GM19438 (cell line): Measurements from ENCODE around the gene KRTAP10-12.

Experiments used
- ATAC-seq: cut with Tn5 transposase; IDR thresholded peaks from one replicate; pipeline ENCODE4 v1.9.1; 2021; ENCODE audit warnings: low read depth; ENCODE audit not compliant: unreplicated experiment

KRTAP10-12 gene

DNA sequence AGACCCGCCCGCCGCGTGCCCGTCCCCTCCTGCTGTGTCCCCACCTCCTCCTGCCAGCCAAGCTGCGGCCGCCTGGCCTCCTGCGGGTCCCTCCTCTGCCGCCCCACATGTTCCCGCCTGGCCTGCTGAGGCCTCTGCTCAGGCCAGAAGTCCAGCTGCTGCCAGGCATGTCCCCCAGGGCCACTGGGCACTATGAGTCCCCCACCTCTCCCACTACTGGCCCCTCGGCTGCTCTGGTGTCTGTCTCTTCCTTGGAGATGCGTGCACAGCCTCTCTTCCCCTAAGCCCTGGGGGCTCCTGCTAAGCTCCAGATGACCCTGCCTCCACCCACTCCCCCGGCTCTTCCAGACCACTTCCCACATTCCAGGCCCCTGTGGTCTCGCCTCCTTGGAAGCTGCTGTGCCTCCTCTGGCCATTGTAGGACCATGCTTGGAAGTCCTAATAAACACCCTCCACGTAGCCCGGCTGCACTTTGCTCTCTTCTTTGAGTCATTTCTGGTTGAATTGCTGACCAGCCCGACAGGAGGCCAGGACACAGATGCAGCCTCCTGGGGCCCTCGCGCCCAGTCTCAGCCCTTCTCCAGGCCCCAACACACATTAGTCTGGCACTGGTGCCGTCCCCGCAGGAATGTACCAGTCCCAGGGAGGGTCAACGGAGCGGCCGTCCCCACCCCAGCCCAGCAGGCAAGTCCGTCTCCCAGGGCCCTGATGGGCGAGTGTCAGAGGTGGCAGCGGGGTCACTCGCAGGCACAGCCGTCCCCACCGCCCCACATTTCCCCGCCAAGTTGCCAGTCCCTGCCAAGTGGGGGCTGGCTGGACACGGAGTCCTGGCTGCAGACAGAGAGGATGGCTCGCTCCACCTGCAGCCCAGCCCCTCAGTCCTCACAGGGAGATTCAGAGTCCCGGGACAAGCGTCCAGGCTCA is 1.1 kb downstream of the KRTAP10-12 start:
- ATAC-seq, result no peak

DNA sequence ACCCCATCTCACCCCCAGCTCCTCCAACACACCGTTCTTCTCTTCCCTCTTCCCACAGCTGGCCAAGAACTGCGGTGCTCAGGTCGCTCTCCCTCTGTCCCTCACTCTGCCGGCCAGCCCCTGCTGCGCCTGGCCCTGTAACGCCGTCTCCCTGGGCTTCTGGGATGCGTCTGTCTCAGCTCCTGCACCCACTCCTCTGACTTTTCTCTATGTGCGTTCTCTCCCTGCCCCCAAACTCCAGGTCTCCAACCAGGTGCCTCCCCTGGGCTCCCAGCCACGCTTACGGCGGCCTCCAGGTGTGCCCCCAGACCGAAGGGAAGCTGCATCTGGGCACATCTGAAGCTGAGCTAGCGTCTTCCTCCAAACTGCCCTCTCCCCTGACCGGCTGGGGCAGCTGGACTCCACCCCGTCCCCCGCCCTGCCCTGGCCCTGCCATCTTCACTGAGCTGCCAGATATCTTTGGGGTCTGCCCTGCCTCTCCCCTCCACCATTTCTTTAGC is 2.6 kb downstream of the KRTAP10-12 start:
- ATAC-seq, result no peak

DNA sequence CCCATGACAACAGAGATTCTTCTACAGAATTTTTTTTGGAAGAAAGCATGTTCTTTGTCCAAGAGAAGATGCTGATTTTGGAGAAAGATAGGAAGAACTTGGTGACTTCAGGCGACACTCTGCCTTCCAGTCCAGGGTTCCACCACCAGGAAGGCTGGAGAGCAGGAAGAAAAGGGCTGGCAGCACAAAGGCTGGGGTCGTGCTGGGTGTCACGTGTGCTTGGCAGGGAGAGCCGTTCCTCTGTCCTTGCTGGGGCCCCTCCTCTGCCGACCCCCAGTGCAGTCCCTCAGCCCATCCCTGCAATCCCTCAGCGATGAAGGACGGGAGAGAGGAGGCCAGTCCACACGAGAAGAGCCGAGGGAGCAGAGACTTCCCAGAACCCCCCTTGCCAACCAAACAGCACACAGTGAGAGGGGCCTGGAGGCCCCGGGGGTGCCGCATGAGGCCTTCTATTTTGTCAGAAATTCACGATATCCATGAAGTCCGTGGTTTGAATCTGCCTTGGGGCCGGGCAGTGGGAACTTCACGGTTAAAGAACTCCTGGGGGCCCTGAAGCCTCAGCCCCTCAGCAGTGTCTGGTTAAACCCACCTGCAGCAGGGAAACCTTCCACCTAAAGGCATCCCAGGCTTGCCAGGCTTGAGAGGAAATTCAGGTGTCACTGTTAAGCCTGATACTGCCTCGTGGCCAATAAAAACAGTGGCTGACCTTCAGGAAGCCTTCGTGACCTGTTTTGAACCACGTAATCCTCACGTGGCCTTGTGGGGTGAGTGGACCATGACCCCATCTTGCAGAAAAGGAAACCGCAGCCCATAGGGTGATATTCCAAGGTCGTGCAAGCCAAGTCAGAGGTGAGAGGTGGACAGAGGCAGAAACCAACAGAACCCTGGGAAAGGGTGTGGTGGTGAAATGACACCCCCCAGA is 3.4 kb downstream of the KRTAP10-12 start:
- no peak for ATAC-seq

DNA sequence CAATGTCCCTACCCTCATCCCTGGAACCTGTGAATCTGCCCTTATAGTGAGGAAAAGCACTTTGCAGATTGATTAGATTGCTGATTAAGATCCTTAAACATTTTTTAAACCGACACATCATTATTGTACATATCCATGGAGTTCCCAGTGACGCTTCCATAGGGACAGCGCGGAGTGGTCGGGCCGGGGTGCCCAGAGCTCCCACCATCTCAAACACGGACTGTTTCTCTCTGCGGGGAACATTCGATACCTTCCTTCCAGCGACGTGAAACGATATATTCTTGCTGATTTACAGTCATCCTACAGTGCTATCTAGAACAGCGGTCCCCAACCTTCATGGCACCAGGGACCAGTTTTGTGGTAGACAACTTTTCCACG is 4.0 kb downstream of the KRTAP10-12 start:
- no peak for ATAC-seq

DNA sequence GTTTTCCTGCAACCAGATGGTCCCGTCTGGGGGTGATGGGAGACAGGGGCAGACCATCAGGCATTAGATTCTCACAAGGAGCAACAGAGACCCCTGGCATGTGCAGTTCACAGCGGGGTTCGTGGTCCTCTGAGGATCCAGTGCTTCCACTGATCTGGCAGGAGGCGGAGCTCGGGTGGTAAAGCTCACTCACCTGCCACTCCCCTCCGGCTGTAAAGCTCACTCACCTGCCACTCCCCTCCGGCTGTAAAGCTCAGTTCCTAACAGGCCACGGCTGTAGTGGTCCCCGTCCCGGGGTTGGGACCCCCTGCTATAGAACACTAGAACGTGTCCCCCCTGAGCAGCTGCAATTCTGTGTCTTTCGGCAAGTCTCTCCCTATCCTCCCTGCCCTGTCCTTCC is 4.6 kb downstream of the KRTAP10-12 start:
- ATAC-seq, result no peak

DNA sequence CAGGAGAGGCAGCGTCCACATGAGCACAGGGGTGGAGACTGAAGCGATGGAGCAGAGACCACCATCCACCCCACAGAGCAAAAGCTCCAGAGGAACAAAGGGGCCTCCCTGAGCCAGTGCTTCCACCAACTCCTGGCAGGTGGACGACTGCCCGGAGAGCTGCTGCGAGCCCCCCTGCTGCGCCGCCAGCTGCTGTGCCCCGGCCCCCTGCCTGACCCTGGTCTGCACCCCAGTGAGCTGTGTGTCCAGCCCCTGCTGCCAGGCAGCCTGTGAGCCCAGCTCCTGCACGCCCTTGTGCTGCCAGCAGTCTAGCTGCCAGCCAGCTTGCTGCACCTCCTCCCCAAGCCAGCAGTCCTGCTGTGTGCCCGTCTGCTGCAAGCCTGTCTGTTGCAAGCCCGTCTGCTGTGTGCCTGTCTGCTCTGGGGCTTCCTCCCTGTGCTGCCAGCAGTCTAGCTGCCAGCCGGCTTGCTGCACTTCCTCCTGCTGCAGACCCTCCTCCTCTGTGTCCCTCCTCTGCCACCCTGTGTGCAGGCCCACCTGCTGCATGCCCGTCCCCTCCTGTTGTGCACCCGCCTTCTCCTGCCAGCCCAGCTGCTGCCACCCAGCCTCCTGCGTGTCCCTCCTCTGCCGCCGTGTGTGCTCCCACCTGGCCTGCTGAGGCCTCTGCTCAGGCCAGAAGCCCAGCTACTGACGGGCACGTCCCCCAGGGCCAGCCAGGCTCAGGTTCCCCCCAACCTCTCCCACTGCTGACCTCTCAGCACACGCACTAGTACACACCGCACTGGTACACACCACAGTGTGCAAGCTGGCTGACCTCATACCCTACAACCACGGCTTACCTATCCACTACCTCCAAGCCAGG is 5.4 kb downstream of the KRTAP10-12 start:
- ATAC-seq, result no peak

DNA sequence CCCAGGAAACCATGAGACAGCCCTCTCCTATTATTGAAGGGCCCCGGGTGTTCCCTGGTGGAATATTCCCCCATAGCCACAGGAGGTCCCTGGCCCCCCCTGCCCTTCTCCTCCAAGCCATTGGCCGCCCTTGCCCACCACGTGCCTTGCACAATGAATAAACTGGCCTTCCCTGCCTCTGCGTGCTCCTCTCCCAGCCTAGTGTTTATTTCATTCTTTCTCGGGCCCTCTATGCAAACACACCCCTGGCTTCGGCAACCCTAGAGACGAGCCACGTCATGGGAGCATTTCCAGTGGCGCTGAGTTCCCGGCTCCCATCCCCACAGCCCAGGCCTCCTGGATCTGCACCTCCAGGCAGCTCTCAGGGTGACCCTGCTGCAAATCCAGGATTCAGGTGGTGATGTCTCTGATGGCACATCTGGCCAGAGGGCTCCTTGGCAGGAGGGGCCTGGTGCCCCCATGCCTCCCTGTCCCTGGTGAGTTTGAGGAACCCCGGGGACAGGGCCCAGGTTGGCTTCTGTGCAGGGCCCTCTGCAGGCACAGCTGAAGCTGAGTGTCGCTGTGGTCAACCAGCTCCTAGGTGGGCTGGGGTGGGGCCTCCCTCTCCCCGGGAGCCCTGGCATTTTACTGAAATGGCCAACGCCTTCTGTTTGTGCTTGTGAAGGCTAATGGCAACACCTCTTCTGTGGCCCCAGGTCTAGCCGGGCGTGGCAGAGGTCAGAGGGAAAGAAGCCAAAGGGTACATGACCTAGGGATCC is 6.2 kb downstream of the KRTAP10-12 start:
- ATAC-seq, result no peak

DNA sequence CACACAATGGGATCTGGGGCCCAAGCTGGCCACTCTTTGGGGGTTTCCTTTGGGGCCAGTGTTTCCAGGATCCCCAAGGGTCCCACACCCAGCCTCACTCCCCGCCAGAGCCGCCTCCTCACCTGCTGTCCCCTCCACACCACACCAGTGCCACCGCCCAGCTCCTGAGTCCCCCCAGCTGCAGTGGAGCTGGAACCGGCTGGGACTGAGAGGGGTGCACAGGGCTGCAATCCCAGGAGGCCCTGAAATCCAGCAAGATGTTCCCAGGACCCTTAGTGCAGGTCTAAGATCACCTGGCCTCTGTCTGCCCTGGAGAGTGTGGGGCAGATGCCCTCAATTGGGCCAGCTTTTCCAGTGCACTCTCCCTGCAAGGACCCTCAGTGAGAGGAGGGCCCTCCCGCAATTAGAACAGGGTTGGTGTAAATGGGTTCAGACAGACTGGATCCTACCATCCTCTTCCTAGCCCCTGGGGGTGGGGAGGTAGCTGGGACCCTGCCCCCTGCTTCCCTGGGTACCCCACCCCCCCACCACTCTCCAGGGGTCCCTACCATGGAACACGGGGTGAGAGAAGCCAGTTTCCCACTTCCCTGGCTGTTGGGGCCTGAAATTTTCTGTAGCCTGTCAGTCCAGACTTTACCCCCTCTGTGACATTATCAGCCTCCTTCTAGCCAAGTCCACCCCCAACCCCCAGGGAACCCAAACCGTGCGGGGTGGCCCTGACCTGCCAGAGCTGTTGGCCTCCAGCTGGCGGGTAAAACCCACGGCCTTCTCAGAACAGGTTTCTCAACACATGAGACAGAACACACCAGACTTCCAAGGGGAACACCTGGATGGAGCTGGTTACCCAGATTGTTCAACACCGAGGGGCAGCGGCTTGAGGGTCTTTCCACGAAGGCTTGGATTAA is 7.0 kb downstream of the KRTAP10-12 start:
- ATAC-seq, result no peak

DNA sequence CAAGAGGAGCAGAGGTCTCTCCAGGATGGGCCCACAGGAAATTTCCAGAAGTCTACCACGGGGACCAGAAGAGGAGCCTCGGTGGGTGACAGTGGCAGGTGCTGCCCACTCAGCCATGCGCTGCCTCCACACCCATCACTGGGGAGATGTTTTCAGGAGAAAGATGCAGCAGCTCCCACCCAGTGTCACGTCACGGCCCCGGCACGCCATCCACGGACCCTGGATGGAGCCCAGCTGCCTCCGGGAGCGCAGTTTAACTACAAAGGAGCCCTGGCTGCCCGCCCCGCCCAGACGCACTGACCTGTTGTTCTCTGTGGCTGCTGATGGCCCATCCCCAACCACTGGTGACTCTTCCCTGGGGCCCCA is 7.6 kb downstream of the KRTAP10-12 start:
- ATAC-seq, result no peak

DNA sequence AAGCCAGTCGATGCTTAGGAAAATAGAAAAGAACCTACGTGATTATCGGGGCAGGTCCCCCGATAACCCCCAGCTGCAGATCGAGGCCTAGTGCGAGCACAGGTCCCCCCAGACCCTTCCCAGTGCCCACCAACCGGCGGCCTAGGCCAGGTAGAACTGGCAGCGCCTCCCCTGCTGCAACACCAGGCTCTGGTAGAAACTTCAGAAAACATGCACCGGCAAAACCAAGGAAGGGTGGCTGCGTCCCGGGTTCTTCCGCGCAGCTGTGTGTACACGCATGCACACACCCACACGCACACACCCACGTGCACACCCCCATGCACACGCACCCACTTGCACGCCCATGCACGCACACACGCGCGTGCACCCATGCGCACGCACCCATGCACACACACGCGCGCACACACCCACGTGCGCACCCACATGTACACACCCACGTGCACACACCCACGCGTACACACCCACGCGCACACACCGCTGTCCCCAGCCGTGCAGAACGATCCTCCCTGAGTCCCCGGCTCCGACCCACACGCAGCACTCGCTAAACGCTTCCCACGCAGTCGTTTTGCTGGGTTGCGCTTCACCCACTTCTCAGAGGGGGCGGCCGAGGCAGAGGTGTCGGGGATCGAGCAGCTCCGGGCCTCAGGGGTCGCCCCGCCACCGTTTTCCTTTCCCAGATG is 9.2 kb downstream of the KRTAP10-12 start:
- ATAC-seq, result no peak

DNA sequence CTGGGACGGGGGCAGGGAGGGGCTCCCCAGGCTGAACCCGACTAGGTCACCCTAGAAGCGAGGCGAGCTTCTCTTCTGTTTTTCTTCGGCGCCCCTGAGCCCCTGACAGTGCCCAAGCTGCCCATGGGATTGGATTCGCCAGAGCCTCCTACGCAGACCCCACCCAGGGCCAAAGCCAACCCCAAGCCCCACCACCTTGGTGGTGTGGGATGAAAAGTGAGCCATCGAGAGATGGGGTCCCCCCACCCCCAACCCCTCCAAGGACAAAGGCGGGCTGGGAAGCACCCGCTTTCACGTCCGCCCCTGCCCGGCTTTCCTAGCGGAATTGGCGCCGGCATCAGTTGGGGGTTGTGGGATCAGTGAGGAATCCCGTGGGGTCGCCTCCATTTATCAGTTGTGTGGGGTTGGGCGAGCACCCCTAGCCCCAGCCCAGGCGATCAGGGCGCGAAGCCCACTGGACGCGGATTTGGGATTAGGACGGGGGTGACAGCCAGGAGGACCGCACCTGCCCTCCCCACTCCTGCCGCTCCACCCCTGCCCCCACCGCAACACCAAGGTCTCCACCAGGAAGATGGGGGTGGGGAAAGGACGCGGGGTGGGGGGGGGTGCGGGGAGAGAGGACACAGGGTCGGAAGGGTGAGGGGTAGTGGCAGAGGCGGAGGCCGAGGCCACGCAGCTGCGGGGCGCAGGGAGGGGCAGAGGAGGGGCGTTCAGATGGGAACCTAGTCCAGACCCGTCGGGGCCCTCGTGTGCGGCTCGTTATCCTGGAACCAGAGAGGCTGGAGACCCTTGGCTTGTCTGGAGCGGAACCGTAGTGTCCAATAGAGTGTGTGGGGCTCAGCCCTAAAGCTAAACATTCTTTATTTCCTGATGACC is 10.0 kb downstream of the KRTAP10-12 start:
- no peak for ATAC-seq

DNA sequence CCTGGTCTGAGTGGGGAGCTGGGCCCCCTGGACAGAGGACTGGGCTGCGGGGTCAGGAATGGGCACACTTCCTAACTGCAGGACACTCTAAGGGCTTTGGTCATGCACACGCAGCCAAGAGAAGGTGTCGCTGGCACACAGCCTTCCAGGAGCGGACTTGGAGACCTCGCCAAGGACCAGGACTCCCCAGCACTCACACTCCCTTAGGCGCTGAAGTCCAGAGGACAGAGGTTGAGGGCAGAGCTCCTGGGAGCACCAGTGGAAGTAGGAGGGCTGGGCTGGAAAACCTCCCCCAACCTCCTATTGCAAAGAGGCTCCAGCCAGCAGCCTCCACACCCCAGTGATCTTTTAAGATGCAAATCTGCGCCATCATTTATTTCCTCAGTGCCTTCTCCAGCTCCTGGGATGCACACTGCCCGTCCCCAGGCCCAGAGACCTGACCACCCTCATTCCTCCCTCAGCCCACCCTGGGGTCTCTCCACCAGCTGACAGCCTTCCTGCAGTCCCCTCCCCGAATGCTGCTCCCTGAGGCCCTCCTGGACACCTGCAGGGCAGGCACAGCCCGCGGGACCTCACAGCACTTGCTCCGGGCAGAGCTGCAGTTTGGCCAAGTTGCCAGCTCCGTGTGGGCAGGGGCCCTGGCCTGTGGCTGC is 11.4 kb downstream of the KRTAP10-12 start:
- no peak for ATAC-seq

DNA sequence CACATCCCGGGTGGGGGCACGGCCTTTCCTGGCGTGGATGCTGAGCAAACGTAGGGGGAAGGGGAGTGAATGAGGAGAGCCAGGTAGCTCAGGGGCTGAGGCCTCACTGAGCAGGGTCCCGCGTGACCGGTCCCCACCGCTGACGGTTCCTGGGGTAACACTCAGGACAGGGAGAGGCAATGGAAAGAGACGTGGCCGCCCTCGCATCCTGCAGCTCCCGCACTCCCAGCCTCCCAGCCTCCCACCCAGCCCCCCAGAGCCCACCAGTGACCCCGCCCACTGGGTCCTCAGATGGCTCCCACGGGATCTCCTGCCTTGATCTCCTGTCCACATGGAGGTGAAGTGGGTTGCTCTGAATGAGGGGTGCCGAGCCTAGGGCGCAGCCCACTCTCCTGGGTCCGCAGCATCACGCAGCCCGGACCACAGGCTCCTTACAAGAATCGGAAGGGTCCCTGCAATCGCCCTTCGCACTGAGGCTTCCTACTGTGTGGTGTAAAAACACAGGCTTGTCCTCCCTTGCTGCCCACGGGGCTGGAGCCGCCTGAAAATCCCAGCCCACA is 12.0 kb downstream of the KRTAP10-12 start:
- no peak for ATAC-seq

DNA sequence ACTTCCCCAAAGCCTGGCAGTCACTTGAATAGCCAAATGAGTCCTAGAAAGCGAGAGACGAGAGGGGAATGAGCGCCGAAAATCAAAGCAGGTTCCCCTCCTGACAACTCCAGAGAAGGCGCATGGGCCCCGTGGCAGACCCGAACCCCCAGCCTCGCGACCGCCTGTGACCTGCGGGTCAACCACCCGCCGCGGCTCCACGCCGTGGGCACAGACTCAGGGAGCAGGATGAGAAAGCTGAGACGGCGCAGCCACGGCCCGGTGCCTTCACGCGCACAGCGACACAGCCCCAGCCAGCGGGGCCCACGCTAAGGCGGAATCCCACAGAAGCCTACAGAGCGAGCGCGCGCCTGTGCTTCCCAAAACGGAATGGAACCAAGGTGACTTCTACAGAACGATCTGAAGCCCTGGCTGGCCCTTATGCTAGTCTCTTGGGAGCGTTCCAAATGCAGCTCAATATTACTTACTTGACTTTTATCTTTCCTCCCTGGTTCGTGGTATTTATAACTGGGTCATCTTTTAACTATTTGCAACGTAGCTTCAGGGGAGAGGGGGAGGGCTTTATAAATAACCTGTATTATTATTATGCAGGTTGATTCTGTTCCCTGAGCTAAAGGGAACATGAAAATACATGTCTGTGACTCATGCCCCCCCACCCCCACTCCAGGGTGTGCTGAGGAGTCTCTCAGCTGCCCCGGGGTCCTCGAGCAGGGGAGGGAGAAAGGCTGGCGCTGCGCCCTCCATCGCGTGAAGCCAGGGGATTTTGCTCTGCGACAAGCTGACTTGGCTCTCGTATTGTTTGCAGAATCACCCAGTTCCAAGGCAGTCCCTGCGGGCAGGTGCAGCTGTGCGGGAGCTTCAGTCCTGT is 12.7 kb downstream of the KRTAP10-12 start:
- no peak for ATAC-seq

DNA sequence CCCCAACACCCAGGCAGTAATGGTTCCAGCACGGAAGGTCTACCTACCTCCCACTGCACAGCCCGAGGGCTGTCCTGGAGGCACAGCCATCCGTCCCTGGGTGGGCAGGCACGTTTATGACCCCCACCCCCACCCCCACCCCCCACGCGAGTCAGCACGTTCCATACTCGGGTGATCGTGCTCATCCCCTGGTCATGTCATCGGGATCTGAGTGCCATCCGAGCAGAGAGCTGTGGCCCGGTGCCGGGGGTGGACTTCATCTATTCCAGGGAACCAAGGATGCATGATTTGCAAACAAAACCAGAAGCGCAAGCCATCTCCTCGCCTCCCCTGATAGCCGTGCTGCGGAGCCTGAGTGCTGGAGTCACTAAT is 13.3 kb downstream of the KRTAP10-12 start:
- ATAC-seq, result no peak
